HUES6 (cell line): ENCODE data around the gene NKAPL.
A peak's percentile ranks its signal among the peaks of the same experiment; 100 is the strongest.

Source experiments
- H3K27ac ChIP-seq: 2 replicates; pipeline ENCODE4 v1.7.0; 2013; ENCODE audit warnings: low read depth, mild to moderate bottlenecking, low read length, inconsistent platforms
- H3K27me3 ChIP-seq: 2 replicates; pipeline ENCODE4 v1.6.1; 2013; ENCODE audit warnings: low read length; ENCODE audit not compliant: control insufficient read depth, insufficient read depth
- H3K36me3 ChIP-seq: 2 replicates; pipeline ENCODE4 v1.6.1; 2013; ENCODE audit warnings: low read length; ENCODE audit not compliant: control insufficient read depth, insufficient read depth
- H3K4me1 ChIP-seq: 2 replicates; pipeline ENCODE4 v1.6.1; 2013; ENCODE audit warnings: low read length; ENCODE audit not compliant: control insufficient read depth, insufficient read depth
- H3K4me3 ChIP-seq: 2 replicates; pipeline ENCODE4 v1.5.1; 2013; ENCODE audit warnings: low read depth, low read length
- H3K9ac ChIP-seq: one replicate; pipeline ENCODE4 v1.6.1; 2013; ENCODE audit warnings: mild to moderate bottlenecking, low read length
- H3K9me3 ChIP-seq: 2 replicates; pipeline ENCODE4 v1.6.1; 2013; ENCODE audit warnings: low read depth, low read length; ENCODE audit not compliant: control insufficient read depth, insufficient read depth

Gene NKAPL

GRCh38 chr6:28258877-28259777 is at the start of gene NKAPL:
TSS of gene NKAPL (plus strand) at chr6:28259297. CDS start at chr6:28259372, 75 bp downstream.
- peaks cover 12% of the 10 kb centered on the region for H3K27me3 ChIP-seq
- no peak within 1 kb of the TSS for H3K9ac ChIP-seq
- peak within 1 kb of the TSS; percentile 37; the same call in 1 of the 2 replicates for H3K4me3 ChIP-seq
- no peaks in the 10 kb centered on the region for H3K4me1 ChIP-seq
- no peaks in the 10 kb centered on the region for H3K9me3 ChIP-seq
- H3K36me3 ChIP-seq, result no peaks in the 10 kb centered on the region
- no peak within 1 kb of the TSS for H3K27ac ChIP-seq

- peaks cover 76% of the 10 kb centered on the region for H3K27me3 ChIP-seq
- H3K36me3 ChIP-seq, result no peaks in the 10 kb centered on the region
- no peaks in the 10 kb centered on the region for H3K9me3 ChIP-seq
- no peak overlapping the region for H3K27ac ChIP-seq
- no peak overlapping the region for H3K4me3 ChIP-seq
- no peak overlapping the region for H3K9ac ChIP-seq
- peaks cover 1% of the 10 kb centered on the region for H3K4me1 ChIP-seq
These were observed 49.2 kb upstream of the NKAPL start for GRCh38 chr6:28209753-28210535.

GRCh38 chr6:28211840-28212509 is 47.1 kb upstream of the NKAPL start:
- Histone ChIP-seq H3K27me3 (peaks cover 56% of the 10 kb centered on the region), H3K27ac (no peak overlapping the region), H3K4me1 (peaks cover 8% of the 10 kb centered on the region), H3K36me3 (no peaks in the 10 kb centered on the region), H3K9me3 (no peaks in the 10 kb centered on the region), H3K9ac (peak overlapping the region; percentile 21), H3K4me3 (peak overlapping the region; percentile 72)

GRCh38 chr6:28212510-28213212 is 46.4 kb upstream of the NKAPL start:
- Histone ChIP-seq H3K4me3 (peak overlapping the region; percentile 72), H3K9ac (peak overlapping the region; percentile 21), H3K36me3 (no peaks in the 10 kb centered on the region), H3K27me3 (peaks cover 49% of the 10 kb centered on the region), H3K9me3 (no peaks in the 10 kb centered on the region), H3K4me1 (peaks cover 8% of the 10 kb centered on the region), H3K27ac (no peak overlapping the region)

- no peak overlapping the region for H3K9ac ChIP-seq
- H3K36me3 ChIP-seq, result no peaks in the 10 kb centered on the region
- no peak overlapping the region for H3K27ac ChIP-seq
- peaks cover 46% of the 10 kb centered on the region for H3K27me3 ChIP-seq
- H3K4me3 ChIP-seq, result peak overlapping the region; percentile 72
- H3K9me3 ChIP-seq, result no peaks in the 10 kb centered on the region
- H3K4me1 ChIP-seq, result peaks cover 11% of the 10 kb centered on the region
These were observed 45.9 kb upstream of the NKAPL start for GRCh38 chr6:28213213-28213523.

GRCh38 chr6:28215425-28215824 is 43.7 kb upstream of the NKAPL start:
- Histone ChIP-seq H3K4me3 (peak overlapping the region; percentile 9), H3K27me3 (peaks cover 37% of the 10 kb centered on the region), H3K36me3 (no peaks in the 10 kb centered on the region), H3K9me3 (no peaks in the 10 kb centered on the region), H3K4me1 (peaks cover 17% of the 10 kb centered on the region), H3K9ac (no peak overlapping the region), H3K27ac (no peak overlapping the region)

- H3K36me3 ChIP-seq, result no peaks in the 10 kb centered on the region
- peaks cover 39% of the 10 kb centered on the region for H3K27me3 ChIP-seq
- peak overlapping the region; percentile 57 for H3K4me3 ChIP-seq
- no peak overlapping the region for H3K27ac ChIP-seq
- peaks cover 17% of the 10 kb centered on the region for H3K4me1 ChIP-seq
- H3K9ac ChIP-seq, result no peak overlapping the region
- H3K9me3 ChIP-seq, result no peaks in the 10 kb centered on the region
These were observed 41.2 kb upstream of the NKAPL start for GRCh38 chr6:28217890-28218289.

GRCh38 chr6:28218312-28219248 is 40.5 kb upstream of the NKAPL start:
- peak overlapping the region; percentile 69 for H3K9ac ChIP-seq
- H3K27me3 ChIP-seq, result peaks cover 46% of the 10 kb centered on the region
- H3K36me3 ChIP-seq, result no peaks in the 10 kb centered on the region
- H3K9me3 ChIP-seq, result no peaks in the 10 kb centered on the region
- no peak overlapping the region for H3K27ac ChIP-seq
- H3K4me1 ChIP-seq, result peaks cover 17% of the 10 kb centered on the region
- H3K4me3 ChIP-seq, result peak overlapping the region; percentile 57

GRCh38 chr6:28220257-28221133 is 38.6 kb upstream of the NKAPL start:
- no peak overlapping the region for H3K4me3 ChIP-seq
- peaks cover 57% of the 10 kb centered on the region for H3K27me3 ChIP-seq
- peaks cover 10% of the 10 kb centered on the region for H3K4me1 ChIP-seq
- no peak overlapping the region for H3K9ac ChIP-seq
- no peaks in the 10 kb centered on the region for H3K9me3 ChIP-seq
- H3K36me3 ChIP-seq, result no peaks in the 10 kb centered on the region
- H3K27ac ChIP-seq, result no peak overlapping the region
